B cell (primary cell): ENCODE results near the gene ZFP36L1.

Experiments
- EZH2 ChIP-seq: IDR thresholded peaks from 2 replicates; pipeline ENCODE4 v1.6.1; 2012; ENCODE audit warnings: borderline replicate concordance, low read depth, mild to moderate bottlenecking, moderate library complexity, low read length; ENCODE audit not compliant: insufficient read depth, poor library complexity, severe bottlenecking
- TF ChIP-seq, protein P1 (sequence below): fragments of 200-600 bp; IDR thresholded peaks from one replicate; pipeline ENCODE4 v1.8.0; 2022; ENCODE audit warnings: antibody characterized with exemption, mild to moderate bottlenecking

DNA sequence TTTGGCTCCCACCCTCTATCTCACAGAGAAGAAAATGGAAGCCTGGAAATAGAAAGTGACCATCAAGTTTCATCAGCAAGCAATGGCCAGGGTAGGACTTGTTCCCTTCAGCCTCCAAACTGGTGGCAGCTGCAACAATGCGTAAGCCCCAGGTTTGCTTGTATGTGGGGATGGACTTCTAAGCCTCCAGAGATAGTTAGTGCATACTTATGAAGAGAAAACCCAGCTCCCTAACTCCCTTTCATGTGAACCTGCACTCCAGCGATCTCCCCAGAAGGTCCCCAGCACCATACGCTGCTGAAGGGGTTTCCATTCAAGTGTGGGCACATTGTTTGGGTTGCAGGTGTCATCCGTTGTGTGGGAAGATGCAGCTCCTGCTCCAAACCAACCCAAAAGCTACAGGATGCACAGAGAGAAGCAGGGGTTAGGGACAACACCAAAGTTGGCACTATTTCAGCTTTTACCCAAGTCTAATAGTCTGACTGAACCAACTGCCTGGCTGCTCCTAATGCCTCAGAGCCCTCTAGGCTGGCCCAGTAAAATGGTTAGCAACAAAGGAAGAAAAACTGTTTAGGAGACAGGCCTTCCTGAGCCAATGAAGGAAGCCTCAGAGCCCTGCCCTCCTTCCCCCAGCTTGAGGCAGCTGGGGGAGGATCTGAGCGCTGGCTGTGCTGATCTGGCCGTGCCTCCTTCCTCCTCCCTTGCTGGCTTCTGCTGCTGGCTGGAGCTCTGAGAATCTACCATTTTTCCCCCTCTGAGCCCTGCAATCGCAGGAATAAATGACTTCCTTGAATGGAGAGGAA is 12.3 kb downstream of the ZFP36L1 start:
- TF ChIP-seq EZH2 = no peak
- TF ChIP-seq, protein P1, sequence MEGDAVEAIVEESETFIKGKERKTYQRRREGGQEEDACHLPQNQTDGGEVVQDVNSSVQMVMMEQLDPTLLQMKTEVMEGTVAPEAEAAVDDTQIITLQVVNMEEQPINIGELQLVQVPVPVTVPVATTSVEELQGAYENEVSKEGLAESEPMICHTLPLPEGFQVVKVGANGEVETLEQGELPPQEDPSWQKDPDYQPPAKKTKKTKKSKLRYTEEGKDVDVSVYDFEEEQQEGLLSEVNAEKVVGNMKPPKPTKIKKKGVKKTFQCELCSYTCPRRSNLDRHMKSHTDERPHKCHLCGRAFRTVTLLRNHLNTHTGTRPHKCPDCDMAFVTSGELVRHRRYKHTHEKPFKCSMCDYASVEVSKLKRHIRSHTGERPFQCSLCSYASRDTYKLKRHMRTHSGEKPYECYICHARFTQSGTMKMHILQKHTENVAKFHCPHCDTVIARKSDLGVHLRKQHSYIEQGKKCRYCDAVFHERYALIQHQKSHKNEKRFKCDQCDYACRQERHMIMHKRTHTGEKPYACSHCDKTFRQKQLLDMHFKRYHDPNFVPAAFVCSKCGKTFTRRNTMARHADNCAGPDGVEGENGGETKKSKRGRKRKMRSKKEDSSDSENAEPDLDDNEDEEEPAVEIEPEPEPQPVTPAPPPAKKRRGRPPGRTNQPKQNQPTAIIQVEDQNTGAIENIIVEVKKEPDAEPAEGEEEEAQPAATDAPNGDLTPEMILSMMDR = no peak
